ENCODE results near the gene PRKN. TPM values are rescaled to one million over a fixed set of nuclear protein-coding genes. Genes with fewer than 3 reads are reported as not detected.

Gene PRKN
- total RNA-seq, 4 donors from 2014 or later = 8.4 to 44.8 (median 12.6) TPM

DNA sequence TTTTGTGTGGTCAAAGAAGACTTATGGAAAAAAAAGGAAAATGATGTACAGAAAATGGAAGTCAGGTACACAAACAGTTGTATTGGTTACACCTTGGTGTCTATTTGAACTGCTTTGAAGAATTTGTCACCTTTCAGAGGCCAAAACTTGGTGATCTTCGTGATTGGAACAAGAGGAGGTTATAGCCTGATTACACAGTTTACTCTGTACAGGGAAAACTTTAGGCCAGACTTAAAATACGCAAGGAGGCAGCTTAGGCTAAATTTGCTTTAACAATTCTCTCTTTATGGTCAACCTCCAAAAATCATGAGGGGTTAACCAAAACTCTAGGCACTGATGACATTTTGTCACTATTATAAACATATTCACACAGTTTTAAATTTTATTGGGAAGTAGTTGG lies 353.7 kb downstream of the PRKN start:
- TF ChIP-seq, protein P1, sequence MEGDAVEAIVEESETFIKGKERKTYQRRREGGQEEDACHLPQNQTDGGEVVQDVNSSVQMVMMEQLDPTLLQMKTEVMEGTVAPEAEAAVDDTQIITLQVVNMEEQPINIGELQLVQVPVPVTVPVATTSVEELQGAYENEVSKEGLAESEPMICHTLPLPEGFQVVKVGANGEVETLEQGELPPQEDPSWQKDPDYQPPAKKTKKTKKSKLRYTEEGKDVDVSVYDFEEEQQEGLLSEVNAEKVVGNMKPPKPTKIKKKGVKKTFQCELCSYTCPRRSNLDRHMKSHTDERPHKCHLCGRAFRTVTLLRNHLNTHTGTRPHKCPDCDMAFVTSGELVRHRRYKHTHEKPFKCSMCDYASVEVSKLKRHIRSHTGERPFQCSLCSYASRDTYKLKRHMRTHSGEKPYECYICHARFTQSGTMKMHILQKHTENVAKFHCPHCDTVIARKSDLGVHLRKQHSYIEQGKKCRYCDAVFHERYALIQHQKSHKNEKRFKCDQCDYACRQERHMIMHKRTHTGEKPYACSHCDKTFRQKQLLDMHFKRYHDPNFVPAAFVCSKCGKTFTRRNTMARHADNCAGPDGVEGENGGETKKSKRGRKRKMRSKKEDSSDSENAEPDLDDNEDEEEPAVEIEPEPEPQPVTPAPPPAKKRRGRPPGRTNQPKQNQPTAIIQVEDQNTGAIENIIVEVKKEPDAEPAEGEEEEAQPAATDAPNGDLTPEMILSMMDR (IDR thresholded peaks at IDR 0.05) = no peak
- DNase-seq (ENCODE audit: low spot score) (no peak), ATAC-seq (ENCODE audit: low FRiP score) (no peak)

DNA sequence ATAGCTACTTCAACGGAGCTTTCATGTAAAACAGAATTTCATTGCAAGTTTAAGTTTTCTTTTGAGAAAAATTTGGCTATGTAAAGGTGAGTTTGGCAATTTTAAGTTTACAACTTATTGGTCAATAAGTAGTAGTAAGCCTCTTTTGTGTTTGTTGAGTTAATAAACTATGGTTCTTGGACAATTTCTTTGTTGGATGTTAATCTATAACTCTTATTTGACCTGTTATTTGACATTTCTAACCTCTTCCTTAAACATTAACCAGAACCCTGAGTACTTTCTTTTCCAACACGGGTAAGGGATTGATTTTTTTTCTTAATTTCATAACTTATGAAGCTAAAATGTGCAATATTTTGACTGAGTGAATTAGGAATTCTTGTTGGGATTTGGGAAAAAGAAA lies 354.4 kb downstream of the PRKN start:
- DNase-seq (ENCODE audit: low spot score) = no peak
- ATAC-seq (ENCODE audit: low FRiP score) = no peak
- TF ChIP-seq, protein P1 (IDR thresholded peaks at IDR 0.05) = no peak

DNA sequence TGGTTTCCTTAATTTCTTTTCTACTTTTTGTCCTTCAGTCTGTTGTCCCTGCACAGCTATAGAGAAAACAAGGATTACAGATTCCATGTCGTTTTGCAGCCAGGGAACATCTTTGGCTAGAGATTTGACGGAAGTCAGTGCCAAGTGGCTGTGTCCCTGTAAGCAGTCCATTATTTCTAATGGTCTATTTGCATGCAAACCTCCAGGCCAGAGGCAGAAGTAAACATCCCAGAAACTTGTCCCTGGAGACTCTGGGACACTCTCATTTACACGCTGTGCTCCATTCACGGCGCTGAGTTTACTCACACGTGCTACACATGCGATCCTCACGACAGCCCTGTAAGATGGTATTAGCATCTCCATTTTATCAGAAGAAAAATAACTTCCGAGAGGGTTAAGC lies 355.5 kb downstream of the PRKN start:
- TF ChIP-seq, protein P1 (IDR thresholded peaks at IDR 0.05) = no peak
- ATAC-seq (ENCODE audit: low FRiP score) = no peak

DNA sequence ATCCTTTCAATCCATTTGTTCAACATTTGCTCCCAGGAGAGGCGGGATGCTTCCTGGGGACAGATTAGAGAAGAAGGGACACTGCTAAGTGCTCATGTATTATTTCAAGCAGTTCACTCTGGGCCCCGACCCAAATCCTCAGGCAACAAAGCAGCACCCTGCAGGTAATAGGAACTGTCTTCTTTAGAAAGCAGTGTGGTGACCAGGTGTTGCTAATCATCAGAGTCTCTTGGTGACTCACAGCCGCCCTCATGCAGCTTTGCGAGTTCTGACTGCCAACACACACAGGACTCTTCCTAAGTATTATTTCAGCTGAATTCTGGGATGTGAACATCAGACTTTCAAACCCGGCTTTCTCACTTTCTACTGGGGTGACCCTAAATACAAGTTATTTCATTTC lies 356.4 kb downstream of the PRKN start:
- ATAC-seq (ENCODE audit: low FRiP score) (no peak), DNase-seq (ENCODE audit: low spot score) (no peak)
- TF ChIP-seq, protein P1 (IDR thresholded peaks at IDR 0.05) = no peak

More for the DNA sequence above, 355.5 kb downstream of the PRKN start:
- no peak for DNase-seq (ENCODE audit: low spot score)

DNA sequence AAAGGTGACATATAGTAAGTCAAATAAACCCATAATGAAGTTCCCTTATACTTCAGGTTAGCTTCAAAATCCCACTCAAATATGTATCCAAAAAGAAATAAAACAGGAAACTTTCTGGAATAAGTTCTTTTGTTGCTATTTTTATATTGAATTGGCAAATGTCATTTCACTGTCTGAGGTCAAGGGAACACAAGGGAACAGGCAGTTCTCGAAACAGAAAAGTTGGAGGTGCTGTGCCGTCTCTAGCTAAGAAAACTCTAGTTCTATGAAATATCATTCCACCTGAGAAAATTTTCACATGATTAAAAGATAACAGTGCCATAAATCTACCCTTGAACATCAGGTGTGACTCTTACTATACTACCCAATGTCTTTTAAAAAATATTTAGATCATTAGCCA lies 358.5 kb downstream of the PRKN start:
- TF ChIP-seq, protein P1 (IDR thresholded peaks at IDR 0.05) = no peak
- no peak for DNase-seq (ENCODE audit: low spot score)
- ATAC-seq (ENCODE audit: low FRiP score) = no peak

DNA sequence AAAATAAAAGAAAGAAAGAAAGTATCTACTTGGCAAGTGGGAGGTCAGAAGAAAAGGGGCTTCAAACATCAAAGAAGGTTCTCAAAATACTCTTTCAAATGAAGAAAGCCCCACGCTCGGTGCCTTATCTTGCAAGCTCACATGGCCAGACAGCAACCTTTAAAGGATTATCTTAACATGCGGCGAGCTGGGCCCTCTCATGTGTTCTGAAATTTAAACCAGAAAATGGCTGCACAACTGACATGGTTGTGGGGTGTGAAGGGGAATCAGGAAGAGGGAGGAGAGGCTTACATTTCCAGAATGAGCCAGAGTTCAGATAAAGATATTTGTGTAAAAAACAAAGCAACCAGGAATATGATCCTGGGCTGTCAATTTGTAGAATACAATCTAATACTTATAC lies 363.1 kb downstream of the PRKN start:
- TF ChIP-seq, protein P1 (IDR thresholded peaks at IDR 0.05) = no peak
- ATAC-seq (ENCODE audit: low FRiP score) = no peak
- DNase-seq (ENCODE audit: low spot score) = no peak

DNA sequence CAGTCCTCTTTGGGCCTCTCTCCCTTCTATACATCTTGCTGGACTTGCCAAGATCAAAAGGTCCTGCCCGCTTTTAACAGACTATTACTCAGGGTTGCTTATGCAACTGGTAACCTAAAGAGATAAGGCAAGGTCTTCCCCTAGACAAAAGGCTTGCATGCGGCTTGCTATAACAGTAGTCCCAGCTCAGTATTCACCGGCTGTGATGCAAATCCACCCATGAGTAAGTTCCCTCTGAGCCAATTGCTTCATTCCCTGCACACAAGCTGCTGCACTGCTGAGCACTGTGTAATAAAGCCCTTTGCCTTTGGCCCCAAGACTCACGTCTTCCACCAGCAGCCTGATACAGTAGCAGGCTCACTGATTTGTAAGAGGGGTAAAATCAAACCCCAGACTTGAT lies 363.8 kb downstream of the PRKN start:
- TF ChIP-seq, protein P1 (IDR thresholded peaks at IDR 0.05) = no peak
- no peak for DNase-seq (ENCODE audit: low spot score)
- ATAC-seq (ENCODE audit: low FRiP score) = no peak

All from omental fat pad (tissue), 4 donors.